WTC11 (cell line): ENCODE measurements around the gene MYH16.

Source experiments
- CREB1 ChIP-seq: sonication (generic); formaldehyde crosslinking; IDR thresholded peaks from 2 replicates; pipeline ENCODE4 v1.8.0; 2023; ENCODE audit warnings: mild to moderate bottlenecking, missing genetic modification reagents
- FOXJ3 ChIP-seq: sonication (generic); formaldehyde crosslinking; IDR thresholded peaks from 2 replicates; pipeline ENCODE4 v1.9.0; 2021; ENCODE audit warnings: missing genetic modification reagents, mild to moderate bottlenecking, borderline replicate concordance
- NR1H2 ChIP-seq: sonication (generic); formaldehyde crosslinking; IDR thresholded peaks from 2 replicates; pipeline ENCODE4 v1.9.0; 2021; ENCODE audit warnings: mild to moderate bottlenecking, moderate library complexity, missing genetic modification reagents
- STAT6 ChIP-seq: sonication (generic); formaldehyde crosslinking; conservative IDR thresholded peaks from 2 replicates; pipeline ENCODE4 v1.8.1; 2023; ENCODE audit warnings: mild to moderate bottlenecking, low read depth, missing genetic modification reagents, moderate library complexity
- ZNF263 ChIP-seq: sonication (generic); formaldehyde crosslinking; IDR thresholded peaks from 2 replicates; pipeline ENCODE4 v1.8.1; 2022; ENCODE audit warnings: low read depth, mild to moderate bottlenecking, moderate library complexity, missing genetic modification reagents
- TF ChIP-seq, protein P1 (sequence below): fragments of 200-600 bp; IDR thresholded peaks from 2 replicates; pipeline ENCODE4 v1.8.0; 2022; ENCODE audit warnings: antibody characterized with exemption
- TF ChIP-seq, protein P2 (sequence below): sonication (generic); formaldehyde crosslinking; IDR thresholded peaks from 2 replicates; pipeline ENCODE4 v1.8.1; 2022; ENCODE audit warnings: low read depth, missing genetic modification reagents, borderline replicate concordance

DNA sequence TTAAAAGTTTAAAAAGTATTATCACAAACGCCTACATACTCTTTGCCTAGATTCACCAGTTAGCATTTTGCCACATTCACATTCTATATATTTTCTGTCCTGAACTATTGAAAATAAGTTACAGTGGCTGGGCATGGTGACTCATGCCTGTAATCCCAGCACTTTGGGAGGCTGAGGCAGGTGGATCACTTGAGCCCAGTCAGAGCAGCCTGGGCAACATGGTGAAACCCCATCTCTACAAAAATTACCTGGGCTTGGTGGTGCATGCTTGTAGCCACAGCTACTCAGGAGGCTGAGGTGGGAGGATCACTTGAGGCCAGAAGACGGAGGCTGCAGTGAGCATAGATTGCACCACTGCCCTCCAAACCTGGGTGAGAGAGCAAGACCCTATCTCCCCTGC, 58.4 kb downstream of the MYH16 start:
- TF ChIP-seq CREB1 (CRISPR knock-in tag) (no peak), ZNF263 (CRISPR knock-in tag) (no peak), STAT6 (CRISPR knock-in tag) (no peak), NR1H2 (CRISPR knock-in tag) (no peak), FOXJ3 (CRISPR knock-in tag) (no peak)
- TF ChIP-seq, protein P1, sequence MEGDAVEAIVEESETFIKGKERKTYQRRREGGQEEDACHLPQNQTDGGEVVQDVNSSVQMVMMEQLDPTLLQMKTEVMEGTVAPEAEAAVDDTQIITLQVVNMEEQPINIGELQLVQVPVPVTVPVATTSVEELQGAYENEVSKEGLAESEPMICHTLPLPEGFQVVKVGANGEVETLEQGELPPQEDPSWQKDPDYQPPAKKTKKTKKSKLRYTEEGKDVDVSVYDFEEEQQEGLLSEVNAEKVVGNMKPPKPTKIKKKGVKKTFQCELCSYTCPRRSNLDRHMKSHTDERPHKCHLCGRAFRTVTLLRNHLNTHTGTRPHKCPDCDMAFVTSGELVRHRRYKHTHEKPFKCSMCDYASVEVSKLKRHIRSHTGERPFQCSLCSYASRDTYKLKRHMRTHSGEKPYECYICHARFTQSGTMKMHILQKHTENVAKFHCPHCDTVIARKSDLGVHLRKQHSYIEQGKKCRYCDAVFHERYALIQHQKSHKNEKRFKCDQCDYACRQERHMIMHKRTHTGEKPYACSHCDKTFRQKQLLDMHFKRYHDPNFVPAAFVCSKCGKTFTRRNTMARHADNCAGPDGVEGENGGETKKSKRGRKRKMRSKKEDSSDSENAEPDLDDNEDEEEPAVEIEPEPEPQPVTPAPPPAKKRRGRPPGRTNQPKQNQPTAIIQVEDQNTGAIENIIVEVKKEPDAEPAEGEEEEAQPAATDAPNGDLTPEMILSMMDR = no peak
- TF ChIP-seq, protein P2, sequence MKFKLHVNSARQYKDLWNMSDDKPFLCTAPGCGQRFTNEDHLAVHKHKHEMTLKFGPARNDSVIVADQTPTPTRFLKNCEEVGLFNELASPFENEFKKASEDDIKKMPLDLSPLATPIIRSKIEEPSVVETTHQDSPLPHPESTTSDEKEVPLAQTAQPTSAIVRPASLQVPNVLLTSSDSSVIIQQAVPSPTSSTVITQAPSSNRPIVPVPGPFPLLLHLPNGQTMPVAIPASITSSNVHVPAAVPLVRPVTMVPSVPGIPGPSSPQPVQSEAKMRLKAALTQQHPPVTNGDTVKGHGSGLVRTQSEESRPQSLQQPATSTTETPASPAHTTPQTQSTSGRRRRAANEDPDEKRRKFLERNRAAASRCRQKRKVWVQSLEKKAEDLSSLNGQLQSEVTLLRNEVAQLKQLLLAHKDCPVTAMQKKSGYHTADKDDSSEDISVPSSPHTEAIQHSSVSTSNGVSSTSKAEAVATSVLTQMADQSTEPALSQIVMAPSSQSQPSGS = no peak
